ENCODE measurements around the gene PHACTR1.
A peak's percentile ranks its signal among the peaks of the same experiment; 100 is the strongest.
"Not testable (repeated sequence)": the region's sequence is repeated elsewhere in the genome, so short reads cannot be mapped to it uniquely, and the experiment has no call there.

The PHACTR1 gene

GRCh38 chr6:13216236-13217014 is 499.9 kb downstream of the PHACTR1 start:
- DNase-seq = no peak

DNA sequence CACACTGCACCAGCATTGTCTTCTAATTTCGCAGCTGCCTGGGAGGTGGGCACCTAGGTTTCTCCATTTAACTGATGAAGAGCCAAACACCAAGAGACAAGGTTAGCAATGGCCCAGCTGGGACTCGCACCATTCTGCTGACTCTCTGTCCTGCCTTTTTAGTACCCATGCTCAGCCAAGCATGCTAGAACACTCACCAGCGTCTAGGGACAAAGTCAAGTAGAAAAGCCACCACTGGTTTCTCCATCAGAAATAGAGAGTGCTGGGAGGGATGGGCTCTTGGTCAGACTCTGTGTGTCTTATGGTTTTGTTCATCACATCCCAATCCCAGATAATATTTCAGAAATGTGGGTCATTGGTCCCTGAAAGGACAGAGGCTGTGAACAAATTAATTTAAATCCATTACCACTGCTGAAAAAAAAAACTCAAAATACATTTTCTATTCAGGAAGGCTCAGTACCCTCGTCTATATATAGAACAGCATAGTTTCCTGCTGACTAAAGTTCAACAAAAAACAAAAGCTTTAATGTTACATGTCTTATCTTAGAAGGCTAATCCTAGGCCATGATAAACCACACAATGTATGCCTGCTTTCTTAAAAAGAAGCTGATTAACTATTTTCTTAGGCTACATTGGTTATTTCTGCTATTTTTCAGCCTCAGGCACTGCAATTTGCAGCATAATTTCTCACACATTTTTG is 500.8 kb downstream of the PHACTR1 start:
- DNase-seq = no peak

- DNase-seq = no peak
Measured at GRCh38 chr6:13220266-13220665, 503.7 kb downstream of the PHACTR1 start.

DNA sequence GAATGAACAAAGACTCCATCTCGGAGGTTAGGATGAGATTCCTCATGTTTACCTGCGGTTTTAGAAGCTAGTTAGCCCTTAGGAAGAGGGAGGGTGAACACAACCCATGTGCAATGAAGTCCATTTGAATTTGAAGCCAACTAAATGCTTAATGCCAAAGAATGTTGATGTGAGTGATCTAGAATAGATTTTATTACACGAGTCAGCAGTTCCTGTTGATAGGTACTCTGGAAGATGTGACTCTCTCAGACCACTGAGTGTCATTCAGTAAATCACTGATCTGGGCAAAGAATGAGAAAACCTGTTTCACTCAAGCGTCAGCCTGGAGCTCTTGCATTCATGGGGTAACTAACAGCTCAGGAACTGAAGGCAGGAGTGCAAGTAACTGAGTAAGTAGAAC is 505.5 kb downstream of the PHACTR1 start:
- no peak for DNase-seq

GRCh38 chr6:13226071-13226470 is 509.5 kb downstream of the PHACTR1 start:
- no peak for DNase-seq

DNA sequence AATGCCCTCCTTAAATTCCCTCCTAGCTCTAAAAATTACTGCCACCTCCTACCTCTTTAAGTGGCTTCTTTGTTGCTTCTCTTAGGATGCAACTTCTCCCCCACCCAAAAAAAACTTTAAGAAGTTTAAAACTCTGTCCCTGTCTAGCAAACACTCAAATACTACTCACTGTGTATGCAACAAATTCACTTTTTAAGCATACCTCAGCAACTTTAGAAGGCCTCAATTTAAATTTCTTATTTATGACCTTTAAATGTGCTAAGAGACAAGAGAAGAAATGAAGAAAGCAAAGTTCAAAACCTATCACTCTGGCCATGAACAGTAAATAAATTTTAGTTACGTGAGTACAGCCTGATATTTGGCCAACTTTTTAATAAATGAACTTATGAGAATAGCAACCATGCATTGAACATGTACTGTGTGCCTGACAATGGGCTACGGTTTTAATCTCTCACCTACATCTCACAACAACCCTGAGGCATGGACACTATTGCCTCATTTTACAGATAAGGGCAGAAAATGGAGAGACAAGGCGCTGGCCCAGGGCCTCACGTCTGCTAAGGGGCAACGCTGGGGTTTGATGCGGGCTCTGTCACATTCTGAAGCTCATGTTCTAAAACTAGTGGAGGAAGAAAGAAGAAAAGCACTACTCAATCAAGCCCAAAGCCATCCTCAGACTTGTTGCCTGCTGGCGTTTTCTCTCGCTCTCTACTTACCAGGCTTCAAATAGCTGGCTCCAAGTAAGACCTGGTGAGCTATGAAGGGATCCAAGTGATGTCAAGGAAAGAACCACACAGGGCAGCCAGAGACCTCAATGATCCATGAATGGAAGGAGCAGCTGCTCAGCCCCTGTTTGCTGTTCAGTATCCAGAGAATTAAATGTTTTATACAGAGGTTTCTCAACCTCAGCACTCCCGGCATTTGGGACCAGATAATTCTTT is 512.0 kb downstream of the PHACTR1 start:
- no peak for DNase-seq

DNA sequence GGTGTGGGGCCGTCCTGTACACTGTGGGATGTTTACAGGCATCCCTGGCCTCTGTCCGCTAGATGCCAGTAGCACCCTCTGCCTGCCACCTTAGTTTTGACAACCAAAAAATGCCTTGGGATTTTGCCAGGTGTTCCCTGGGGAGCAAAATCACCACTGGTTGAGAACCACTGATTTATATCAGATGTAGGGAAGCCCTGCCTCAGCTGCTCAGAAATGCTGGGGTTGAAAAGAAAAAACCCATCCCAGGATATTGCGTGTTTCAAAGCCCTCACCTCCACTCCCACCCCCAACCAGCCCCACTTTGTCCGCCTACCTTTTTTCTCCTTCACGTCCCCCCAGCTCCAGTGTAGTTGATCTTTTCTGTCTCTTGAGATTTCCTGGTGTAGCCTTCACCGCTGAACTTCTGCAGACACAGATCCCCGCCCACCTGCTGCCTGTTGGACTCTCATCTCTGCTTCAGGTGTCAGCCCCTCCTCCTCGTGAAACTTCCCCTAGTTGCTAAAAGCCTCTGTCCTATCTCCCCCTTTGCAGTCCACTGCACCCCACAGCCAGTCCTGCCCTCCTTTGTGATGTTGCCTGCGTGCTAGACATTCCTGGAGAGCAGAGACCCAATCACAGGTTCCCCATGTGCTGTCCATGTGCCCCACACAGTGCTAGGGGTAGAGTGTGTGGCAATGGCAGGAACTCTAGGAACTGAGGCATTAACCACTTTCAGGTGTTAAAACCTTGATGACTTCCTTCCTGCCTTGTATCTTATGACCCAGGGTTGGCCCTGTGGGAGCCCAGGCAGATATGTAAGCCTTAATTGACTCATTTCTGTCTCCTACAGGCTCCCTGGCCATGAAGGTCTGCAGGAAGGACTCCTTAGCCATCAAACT is 512.9 kb downstream of the PHACTR1 start:
- peak; percentile 18 for DNase-seq

- DNase-seq = no peak
Measured at GRCh38 chr6:13233106-13233505, 516.5 kb downstream of the PHACTR1 start.

DNA sequence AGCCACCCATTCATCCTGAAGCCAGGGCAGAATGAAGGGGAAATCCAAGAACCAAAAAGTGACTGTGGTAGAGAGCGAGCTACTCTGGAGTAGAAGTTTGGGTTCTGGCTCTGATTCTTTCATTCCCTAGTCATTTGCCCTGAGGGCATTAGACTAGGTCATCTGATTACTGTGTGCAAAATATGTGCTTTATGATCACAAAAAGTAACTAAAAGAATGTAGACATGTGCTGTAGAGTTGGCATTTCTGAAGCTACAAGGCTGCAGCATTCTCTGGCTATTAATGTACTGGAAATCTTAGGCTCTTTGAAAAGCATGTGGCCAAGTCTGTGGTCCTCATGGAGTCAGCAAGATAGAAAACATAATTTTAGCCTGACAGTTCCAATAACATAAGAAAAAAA is 517.6 kb downstream of the PHACTR1 start:
- DNase-seq = no peak

GRCh38 chr6:13235339-13235738 is 518.8 kb downstream of the PHACTR1 start:
- no peak for DNase-seq

DNA sequence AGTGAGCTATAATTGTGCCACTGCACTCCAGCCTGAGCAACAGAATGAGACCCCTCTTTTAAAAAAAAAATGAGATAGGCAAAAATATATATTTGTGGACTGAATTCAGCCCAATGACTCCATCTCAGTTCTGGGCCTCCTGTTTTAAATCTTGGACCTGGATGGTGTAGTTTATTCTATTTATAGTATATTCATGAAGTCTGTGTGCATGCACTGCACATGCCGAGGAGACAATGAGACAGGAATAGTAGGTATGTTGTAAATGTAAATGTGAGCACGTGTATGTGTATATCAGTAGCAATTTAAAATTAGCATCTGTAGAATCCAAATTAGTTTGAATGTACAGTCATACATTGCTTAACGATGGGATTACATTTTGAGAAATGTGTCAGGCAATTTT is 520.8 kb downstream of the PHACTR1 start:
- no peak for DNase-seq

DNA sequence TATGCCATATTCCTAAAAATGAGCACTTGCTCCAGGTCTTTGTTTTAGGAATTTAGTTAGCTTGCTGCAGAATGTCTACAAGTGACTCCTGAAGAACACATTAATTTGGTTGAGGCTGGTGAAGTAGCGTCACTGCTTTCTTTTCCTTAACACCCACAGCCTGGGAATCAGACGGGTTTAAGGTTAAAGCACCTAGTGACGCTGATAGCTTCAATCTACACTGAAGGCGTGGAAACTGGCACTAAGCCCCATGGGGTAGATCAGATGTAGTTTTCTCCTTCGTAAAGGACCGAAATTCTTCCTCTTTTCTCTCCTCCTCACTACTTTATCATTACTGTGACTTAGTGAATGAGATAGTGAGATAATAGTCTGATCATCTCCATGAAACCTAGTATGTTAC is 521.5 kb downstream of the PHACTR1 start:
- no peak for DNase-seq

- no peak for DNase-seq
Measured at GRCh38 chr6:13238640-13239216, 522.2 kb downstream of the PHACTR1 start.

GRCh38 chr6:13239530-13240455 is 523.2 kb downstream of the PHACTR1 start:
- no peak for DNase-seq

DNA sequence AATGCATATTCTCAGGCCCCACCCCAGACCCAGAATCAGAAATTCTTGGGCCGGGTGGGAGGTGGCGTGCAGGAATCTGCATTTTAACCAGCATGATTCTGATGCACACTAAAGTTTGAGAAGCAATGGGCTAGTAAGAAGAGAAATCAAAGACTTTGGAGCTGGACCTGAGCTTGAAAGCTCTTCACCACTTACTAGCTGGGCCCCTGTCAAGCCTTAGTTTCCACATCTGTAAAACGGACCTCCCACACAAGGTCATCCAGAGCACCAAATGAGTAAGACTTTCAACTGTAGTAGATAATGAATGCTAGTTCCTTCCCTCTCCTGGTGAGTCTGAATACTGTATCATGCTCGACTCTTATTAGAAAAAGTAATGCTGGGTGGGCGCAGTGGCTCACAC is 524.8 kb downstream of the PHACTR1 start:
- DNase-seq = no peak

GRCh38 chr6:13242178-13242577 is 525.6 kb downstream of the PHACTR1 start:
- no peak for DNase-seq

DNA sequence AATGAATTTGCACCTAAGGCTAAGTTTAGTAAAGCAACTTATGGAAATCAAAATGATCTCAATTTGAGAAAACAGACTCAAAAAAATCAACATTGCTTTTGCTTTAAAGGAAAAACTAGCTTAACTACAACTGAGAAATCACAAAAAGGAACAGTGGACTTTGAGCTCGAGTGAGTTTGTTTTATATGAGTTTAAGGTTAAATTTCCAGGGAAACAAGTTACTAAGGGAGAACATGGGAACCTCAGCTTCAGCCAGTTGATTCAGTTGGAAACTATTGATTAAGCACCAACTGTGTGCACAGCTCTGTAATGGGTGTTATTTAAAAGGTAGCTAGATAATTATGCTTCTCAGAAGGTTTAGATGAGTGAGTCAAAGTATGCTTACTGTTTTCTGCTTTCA is 526.0 kb downstream of the PHACTR1 start:
- no peak for DNase-seq

- DNase-seq = no peak
Measured at GRCh38 chr6:13243033-13243432, 526.5 kb downstream of the PHACTR1 start.

DNA sequence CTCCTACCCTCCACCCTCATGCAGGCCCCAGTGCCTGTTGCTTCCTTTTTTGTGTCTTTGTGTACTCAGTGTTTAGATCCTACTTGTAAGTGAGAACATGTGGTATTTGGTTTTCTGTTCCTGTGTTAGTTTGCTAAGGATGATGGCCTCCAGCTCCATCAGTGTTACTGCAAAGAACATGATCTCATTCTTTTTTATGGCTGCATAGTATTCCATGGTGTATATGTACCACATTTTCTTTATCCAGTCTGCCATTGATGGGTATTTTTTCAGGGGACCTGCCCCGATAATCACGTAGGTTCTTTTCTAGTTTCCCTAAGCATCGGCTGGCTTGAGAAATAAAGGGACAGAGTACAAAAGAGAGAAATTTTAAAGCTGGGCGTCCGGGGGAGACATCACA is 527.2 kb downstream of the PHACTR1 start:
- not testable (repeated sequence) for DNase-seq

DNA sequence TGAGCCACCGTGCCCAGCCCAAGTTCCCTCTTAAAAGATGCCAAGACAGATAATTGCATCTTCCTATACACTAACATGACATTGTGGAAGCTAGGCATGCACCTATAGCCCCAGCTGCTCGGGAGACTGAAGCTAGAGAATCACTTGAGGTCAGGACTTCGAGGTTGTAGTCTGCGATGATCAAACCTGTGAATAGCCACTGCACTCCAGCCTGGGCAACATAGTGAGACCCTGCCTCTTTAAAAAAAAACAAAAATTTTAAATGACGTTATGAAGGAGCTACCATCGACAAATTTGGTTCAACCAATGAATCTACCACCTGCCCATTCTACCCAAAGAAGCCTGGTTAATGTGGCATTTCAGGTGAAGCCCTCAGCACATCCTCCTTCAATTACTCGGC is 531.1 kb downstream of the PHACTR1 start:
- no peak for DNase-seq

GRCh38 chr6:13248053-13248452 is 531.5 kb downstream of the PHACTR1 start:
- peak; percentile 48 for DNase-seq

All from NCI-H1694 (cell line).